Mammary epithelial cell (primary cell): ENCODE data around the gene SMCO4.

Source experiments
- CTCF ChIP-seq, 2 donors: IDR thresholded peaks in 1 of 2; conservative IDR thresholded peaks in 1 of 2; 2 replicates each; pipeline ENCODE4 v1.5.1; 2011 to 2012; ENCODE audit warnings: inconsistent platforms in 2 of 2, low read length in 2 of 2, mild to moderate bottlenecking in 2 of 2, control low read depth in 1 of 2, low read depth in 1 of 2; ENCODE audit not compliant: insufficient read depth in 1 of 2; ENCODE audit errors: extremely low read depth in 1 of 2
- EZH2 ChIP-seq: IDR thresholded peaks from 2 replicates; pipeline ENCODE4 v1.6.1; 2012; ENCODE audit warnings: low read length, inconsistent platforms, borderline replicate concordance

DNA sequence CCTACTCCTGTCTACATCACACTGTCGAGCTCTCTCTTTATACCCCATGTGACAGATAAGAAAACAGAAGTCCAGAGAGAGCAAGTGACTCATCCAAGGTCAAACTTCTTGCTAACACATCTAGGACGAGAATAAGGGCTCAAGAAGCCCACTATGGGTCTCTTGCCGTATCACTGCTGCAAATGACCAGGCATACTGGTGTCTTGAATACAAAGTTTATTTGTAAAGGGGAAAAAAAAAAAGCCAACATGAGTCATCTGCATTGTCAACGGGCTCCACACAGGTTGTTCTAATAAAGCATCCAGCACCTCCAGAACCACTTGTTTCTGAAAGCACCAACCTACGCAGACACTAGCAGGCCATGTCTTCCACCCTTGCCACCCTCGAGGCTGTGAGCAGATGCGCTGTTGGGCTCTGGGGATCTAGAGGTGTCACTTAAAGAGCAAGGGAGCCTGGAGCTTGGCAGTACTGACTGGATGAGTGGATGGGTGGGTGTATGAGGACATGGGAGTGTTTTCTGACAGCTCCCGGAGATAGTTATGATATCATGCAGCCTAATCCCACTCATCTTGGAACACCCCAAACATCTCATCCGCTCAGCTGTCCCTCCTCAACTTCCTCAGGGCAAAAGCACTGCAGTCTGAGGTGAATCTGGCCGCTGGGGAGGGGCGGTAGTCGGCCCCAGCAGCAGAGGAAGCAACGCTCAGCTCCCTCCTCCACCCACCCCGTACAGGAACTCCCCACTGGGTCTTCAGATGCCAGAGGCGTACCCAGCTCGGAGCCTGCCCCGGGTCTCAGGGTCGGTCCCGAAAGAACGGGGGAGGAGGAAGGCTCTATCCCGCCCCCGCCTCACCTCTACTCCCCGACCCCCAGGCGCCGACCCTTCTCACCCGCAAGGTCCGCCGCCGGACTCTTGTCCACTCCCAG is 1.0 kb downstream of the SMCO4 start:
- TF ChIP-seq CTCF (conservative IDR thresholded peaks at IDR 0.05 in 1 of 2, IDR thresholded peaks at IDR 0.05 in 1 of 2; ENCODE audit: extremely low read depth in 1 of 2, insufficient read depth in 1 of 2, low read depth in 1 of 2, low read length in 2 of 2) (no peak), EZH2 (no peak)
